Mucosa of rectum (tissue), 2 donors: ENCODE measurements around the gene JAK1.

Experiments used
- H3K27ac ChIP-seq, 2 donors: one replicate each; pipeline ENCODE4 v1.7.0; 2013; ENCODE audit warnings: inconsistent platforms in 2 of 2, low read depth in 2 of 2, low read length in 2 of 2
- H3K27me3 ChIP-seq, 2 donors: one replicate each; pipeline ENCODE4 v1.7.0; 2013; ENCODE audit warnings: low read length in 2 of 2; ENCODE audit not compliant: control insufficient read depth in 2 of 2, insufficient read depth in 2 of 2
- H3K36me3 ChIP-seq, 2 donors: one replicate each; pipeline ENCODE4 v1.7.0; 2013; ENCODE audit warnings: low read length in 2 of 2; ENCODE audit not compliant: control insufficient read depth in 2 of 2, insufficient read depth in 2 of 2
- H3K4me1 ChIP-seq, 2 donors: one replicate each; pipeline ENCODE4 v1.7.0; 2013; ENCODE audit warnings: low read length in 2 of 2, mild to moderate bottlenecking in 1 of 2; ENCODE audit not compliant: control insufficient read depth in 2 of 2, insufficient read depth in 2 of 2
- H3K4me3 ChIP-seq, 2 donors: one replicate each; pipeline ENCODE4 v1.7.0; 2013; ENCODE audit warnings: low read length in 2 of 2
- H3K9ac ChIP-seq, 2 donors: one replicate each; pipeline ENCODE4 v1.7.0; 2013; ENCODE audit warnings: low read length in 2 of 2, low read depth in 1 of 2, mild to moderate bottlenecking in 1 of 2
- H3K9me3 ChIP-seq, 2 donors: one replicate each; pipeline ENCODE4 v1.7.0; 2013; ENCODE audit warnings: low read length in 2 of 2; ENCODE audit not compliant: control insufficient read depth in 2 of 2
- donor health status: healthy.
- donor health status: Normal muscosa, but diverticular disease.

Gene JAK1

GRCh38 chr1:64895500-64895899 lies 70.8 kb downstream of the JAK1 start:
- H3K4me1 ChIP-seq = peaks cover 16 to 34% of the 10 kb centered on the region in 2 donors
- H3K36me3 ChIP-seq = no peaks in the 10 kb centered on the region
- no peaks in the 10 kb centered on the region for H3K27me3 ChIP-seq
- no peaks in the 10 kb centered on the region for H3K9me3 ChIP-seq
- no peak overlapping the region for H3K27ac ChIP-seq
- H3K4me3 ChIP-seq = no peak overlapping the region
- no peak overlapping the region for H3K9ac ChIP-seq

GRCh38 chr1:64894438-64895196 lies 71.7 kb downstream of the JAK1 start:
- no peak overlapping the region for H3K9ac ChIP-seq
- peaks cover 16 to 34% of the 10 kb centered on the region in 2 donors for H3K4me1 ChIP-seq
- H3K9me3 ChIP-seq = no peaks in the 10 kb centered on the region
- H3K27me3 ChIP-seq = no peaks in the 10 kb centered on the region
- H3K36me3 ChIP-seq = no peaks in the 10 kb centered on the region
- H3K4me3 ChIP-seq = no peak overlapping the region
- H3K27ac ChIP-seq = no peak overlapping the region

GRCh38 chr1:64893921-64894320 lies 72.4 kb downstream of the JAK1 start:
- H3K9me3 ChIP-seq = no peaks in the 10 kb centered on the region
- peaks cover 16 to 34% of the 10 kb centered on the region in 2 donors for H3K4me1 ChIP-seq
- no peak overlapping the region for H3K4me3 ChIP-seq
- no peak overlapping the region for H3K9ac ChIP-seq
- no peaks in the 10 kb centered on the region for H3K36me3 ChIP-seq
- H3K27ac ChIP-seq = no peak overlapping the region
- no peaks in the 10 kb centered on the region for H3K27me3 ChIP-seq

- Histone ChIP-seq H3K27me3 (no peaks in the 10 kb centered on the region), H3K4me3 (no peak overlapping the region), H3K9me3 (no peaks in the 10 kb centered on the region), H3K4me1 (peaks cover 9 to 25% of the 10 kb centered on the region in 2 donors), H3K27ac (no peak overlapping the region), H3K9ac (no peak overlapping the region), H3K36me3 (no peaks in the 10 kb centered on the region)
These were observed 73.5 kb downstream of the JAK1 start for GRCh38 chr1:64892576-64893573.

GRCh38 chr1:64891448-64891825 lies 74.9 kb downstream of the JAK1 start:
- H3K4me3 ChIP-seq = no peak overlapping the region
- no peaks in the 10 kb centered on the region for H3K9me3 ChIP-seq
- H3K36me3 ChIP-seq = no peaks in the 10 kb centered on the region
- peaks cover 5 to 14% of the 10 kb centered on the region in 2 donors for H3K4me1 ChIP-seq
- no peaks in the 10 kb centered on the region for H3K27me3 ChIP-seq
- no peak overlapping the region for H3K9ac ChIP-seq
- H3K27ac ChIP-seq = no peak overlapping the region

- no peak overlapping the region for H3K27ac ChIP-seq
- H3K4me1 ChIP-seq = peaks cover 5 to 14% of the 10 kb centered on the region in 2 donors
- no peaks in the 10 kb centered on the region for H3K36me3 ChIP-seq
- H3K9me3 ChIP-seq = no peaks in the 10 kb centered on the region
- no peaks in the 10 kb centered on the region for H3K27me3 ChIP-seq
- no peak overlapping the region for H3K9ac ChIP-seq
- no peak overlapping the region for H3K4me3 ChIP-seq
These were observed 75.5 kb downstream of the JAK1 start for GRCh38 chr1:64890699-64891447.

GRCh38 chr1:64887689-64888217 lies 78.6 kb downstream of the JAK1 start:
- no peaks in the 10 kb centered on the region for H3K9me3 ChIP-seq
- no peak overlapping the region for H3K27ac ChIP-seq
- no peak overlapping the region for H3K4me3 ChIP-seq
- H3K27me3 ChIP-seq = no peaks in the 10 kb centered on the region
- H3K36me3 ChIP-seq = peaks cover 6 to 11% of the 10 kb centered on the region in 2 donors
- peaks cover under 1 to 3% of the 10 kb centered on the region in 2 donors for H3K4me1 ChIP-seq
- H3K9ac ChIP-seq = no peak overlapping the region

- Histone ChIP-seq H3K4me1 (no peaks in the 10 kb centered on the region), H3K27me3 (no peaks in the 10 kb centered on the region), H3K9ac (no peak overlapping the region), H3K36me3 (peaks cover 10 to 17% of the 10 kb centered on the region in 2 donors), H3K9me3 (no peaks in the 10 kb centered on the region), H3K27ac (no peak overlapping the region), H3K4me3 (no peak overlapping the region)
These were observed 79.5 kb downstream of the JAK1 start for GRCh38 chr1:64886877-64887276.

- Histone ChIP-seq H3K9ac (no peak overlapping the region), H3K4me3 (no peak overlapping the region), H3K27me3 (no peaks in the 10 kb centered on the region), H3K9me3 (no peaks in the 10 kb centered on the region), H3K4me1 (no peaks in the 10 kb centered on the region), H3K36me3 (peaks cover 10 to 17% of the 10 kb centered on the region in 2 donors), H3K27ac (no peak overlapping the region)
These were observed 80.7 kb downstream of the JAK1 start for GRCh38 chr1:64885648-64886047.
